ENCODE measurements around the gene LNX1. TPM values are rescaled to one million over a fixed set of nuclear protein-coding genes. Genes with fewer than 3 reads are reported as not detected.

The LNX1 gene
- total RNA-seq, 4 donors from 2014 or later, result 4.8 to 12.6 (median 6.6) TPM

- H3K27ac ChIP-seq, result no peak overlapping the region
- 13 to 14% methylated on average over 2 of the region's 2 CpGs for WGBS, 2 donors
- H3K4me3 ChIP-seq, result no peak overlapping the region
- no peaks in the 10 kb centered on the region for H3K9me3 ChIP-seq
- H3K27me3 ChIP-seq, result no peaks in the 10 kb centered on the region
- TF ChIP-seq POLR2A (IDR thresholded peaks at IDR 0.05), result no peak
- TF ChIP-seq, protein P1, sequence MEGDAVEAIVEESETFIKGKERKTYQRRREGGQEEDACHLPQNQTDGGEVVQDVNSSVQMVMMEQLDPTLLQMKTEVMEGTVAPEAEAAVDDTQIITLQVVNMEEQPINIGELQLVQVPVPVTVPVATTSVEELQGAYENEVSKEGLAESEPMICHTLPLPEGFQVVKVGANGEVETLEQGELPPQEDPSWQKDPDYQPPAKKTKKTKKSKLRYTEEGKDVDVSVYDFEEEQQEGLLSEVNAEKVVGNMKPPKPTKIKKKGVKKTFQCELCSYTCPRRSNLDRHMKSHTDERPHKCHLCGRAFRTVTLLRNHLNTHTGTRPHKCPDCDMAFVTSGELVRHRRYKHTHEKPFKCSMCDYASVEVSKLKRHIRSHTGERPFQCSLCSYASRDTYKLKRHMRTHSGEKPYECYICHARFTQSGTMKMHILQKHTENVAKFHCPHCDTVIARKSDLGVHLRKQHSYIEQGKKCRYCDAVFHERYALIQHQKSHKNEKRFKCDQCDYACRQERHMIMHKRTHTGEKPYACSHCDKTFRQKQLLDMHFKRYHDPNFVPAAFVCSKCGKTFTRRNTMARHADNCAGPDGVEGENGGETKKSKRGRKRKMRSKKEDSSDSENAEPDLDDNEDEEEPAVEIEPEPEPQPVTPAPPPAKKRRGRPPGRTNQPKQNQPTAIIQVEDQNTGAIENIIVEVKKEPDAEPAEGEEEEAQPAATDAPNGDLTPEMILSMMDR (IDR thresholded peaks at IDR 0.05), result no peak
- no peak for TF ChIP-seq EP300 (IDR thresholded peaks at IDR 0.05)
- H3K36me3 ChIP-seq, result no peaks in the 10 kb centered on the region
- H3K4me1 ChIP-seq, result peaks cover 0 to 4% (median 0%) of the 10 kb centered on the region in 4 donors
- no peak for DNase-seq (ENCODE audit: low spot score in 2 of 2)
Measured at GRCh38 chr4:53576676-53577372, 14.5 kb downstream of the LNX1 start.

DNA sequence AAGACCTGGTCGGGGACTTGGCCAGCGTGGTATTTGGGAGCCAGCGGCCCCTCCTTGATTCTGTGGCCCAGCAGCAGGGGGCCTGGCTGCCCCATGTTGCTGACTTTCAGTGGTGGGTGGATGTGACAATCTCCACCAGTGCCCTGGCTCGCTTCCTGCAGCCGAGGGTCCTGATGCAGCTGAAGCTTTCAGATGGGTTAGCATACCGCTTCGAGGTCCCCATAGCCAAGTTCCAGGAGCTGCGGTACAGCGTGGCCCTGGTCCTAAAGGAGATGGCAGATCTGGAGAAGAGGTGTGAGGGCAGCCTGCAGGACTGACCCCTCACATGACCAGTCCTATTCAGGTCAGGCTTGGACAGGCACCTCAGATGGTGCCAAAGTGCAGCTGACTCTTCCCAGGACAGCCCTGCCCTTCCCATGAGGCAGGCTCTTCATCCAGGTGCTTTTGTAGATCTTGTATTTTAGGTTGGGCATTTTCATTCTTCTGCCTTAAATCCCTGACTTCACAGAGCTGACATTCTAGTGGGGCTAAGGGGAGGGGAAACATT, 15.1 kb downstream of the LNX1 start:
- DNase-seq (ENCODE audit: low spot score in 2 of 2), result no peak
- WGBS, 2 donors, result 91 to 100% methylated on average over 5 to 9 of the region's 9 CpGs
- H3K27me3 ChIP-seq, result no peaks in the 10 kb centered on the region
- no peaks in the 10 kb centered on the region for H3K36me3 ChIP-seq
- H3K27ac ChIP-seq, result no peak overlapping the region
- H3K4me1 ChIP-seq, result peaks cover 0 to 4% (median 0%) of the 10 kb centered on the region in 4 donors
- no peak for TF ChIP-seq POLR2A (IDR thresholded peaks at IDR 0.05)
- TF ChIP-seq, protein P1 (IDR thresholded peaks at IDR 0.05), result no peak
- TF ChIP-seq EP300 (IDR thresholded peaks at IDR 0.05), result no peak
- H3K9me3 ChIP-seq, result no peaks in the 10 kb centered on the region
- H3K4me3 ChIP-seq, result no peak overlapping the region

- Histone ChIP-seq H3K27ac (no peak overlapping the region), H3K27me3 (no peaks in the 10 kb centered on the region), H3K4me3 (no peak overlapping the region), H3K4me1 (peaks cover 0 to 4% (median 0%) of the 10 kb centered on the region in 4 donors), H3K9me3 (no peaks in the 10 kb centered on the region), H3K36me3 (no peaks in the 10 kb centered on the region)
- WGBS, 2 donors, result 83 to 94% methylated on average over 4 of the region's 4 CpGs
- DNase-seq (ENCODE audit: low spot score in 2 of 2), result no peak
- no peak for TF ChIP-seq POLR2A (IDR thresholded peaks at IDR 0.05)
Measured at GRCh38 chr4:53575552-53575951, 15.7 kb downstream of the LNX1 start.

- Histone ChIP-seq H3K4me3 (no peak overlapping the region), H3K36me3 (no peaks in the 10 kb centered on the region), H3K27ac (no peak overlapping the region), H3K27me3 (no peaks in the 10 kb centered on the region), H3K9me3 (no peaks in the 10 kb centered on the region), H3K4me1 (peaks cover 0 to 4% (median 0%) of the 10 kb centered on the region in 4 donors)
- DNase-seq (ENCODE audit: low spot score in 2 of 2), result no peak
- WGBS, 2 donors, result 85 to 90% methylated on average over 1 of the region's 1 CpG
- TF ChIP-seq, protein P1 (IDR thresholded peaks at IDR 0.05), result no peak
- TF ChIP-seq POLR2A (IDR thresholded peaks at IDR 0.05) (no peak), EP300 (IDR thresholded peaks at IDR 0.05) (no peak)
Measured at GRCh38 chr4:53574528-53574927, 16.8 kb downstream of the LNX1 start.

GRCh38 chr4:53573696-53574095, 17.6 kb downstream of the LNX1 start:
- Histone ChIP-seq H3K4me1 (peaks cover 0 to 4% (median 0%) of the 10 kb centered on the region in 4 donors), H3K36me3 (no peaks in the 10 kb centered on the region), H3K27me3 (no peaks in the 10 kb centered on the region), H3K27ac (no peak overlapping the region), H3K4me3 (no peak overlapping the region), H3K9me3 (no peaks in the 10 kb centered on the region)
- no peak for DNase-seq (ENCODE audit: low spot score in 2 of 2)
- TF ChIP-seq, protein P1 (IDR thresholded peaks at IDR 0.05), result no peak
- TF ChIP-seq POLR2A (IDR thresholded peaks at IDR 0.05), result no peak
- TF ChIP-seq EP300 (IDR thresholded peaks at IDR 0.05), result no peak
- WGBS, 2 donors, result 54 to 62% methylated on average over 3 of the region's 3 CpGs

Data from tibial nerve (tissue), 4 donors.